Body of pancreas (tissue), 4 donors: ENCODE data around the gene ZNF638.

ENCODE experiments used
- CTCF ChIP-seq, 7 experiments: fragments of 450-650 bp in 4 of 7; fragments of 200-600 bp in 3 of 7; sonication (generic) in 3 of 7; IDR thresholded peaks; one replicate each; pipeline ENCODE4 v1.5.1; 2016 to 2019; ENCODE audit warnings: antibody characterized with exemption in 7 of 7
- POLR2A ChIP-seq, 3 donors: fragments of 450-650 bp; IDR thresholded peaks; one replicate each; pipeline ENCODE4 v1.6.1; 2016; ENCODE audit warnings: antibody characterized with exemption in 3 of 3, mild to moderate bottlenecking in 2 of 3

GRCh38 chr2:71449343-71449742, 117.8 kb downstream of the ZNF638 start:
- no peak for TF ChIP-seq CTCF (IDR thresholded peaks at IDR 0.05)
- no peak for TF ChIP-seq POLR2A (IDR thresholded peaks at IDR 0.05)
